Activated naive CD4-positive, alpha-beta T cell treated with anti-CD3 and anti-CD28 coated beads, Interleukin-2, amount 50 U/mL, for 72 hours (primary cell): ENCODE data around the gene DOC2A. TPM values are rescaled to one million over a fixed set of nuclear protein-coding genes. Genes with fewer than 3 reads are reported as not detected.

Source experiments
- ATAC-seq, 2 donors: fragments of 150-1000 bp; cut with Tn5 transposase; 2 replicates each; pipeline ENCODE4 v1.10.0; 2021; ENCODE audit warnings: mild to moderate bottlenecking in 2 of 2, moderate library complexity in 2 of 2
- DNase-seq, 2 donors: peaks; one replicate each; pipeline ENCODE4 v3.0.0; 2021 to 2022; ENCODE audit warnings: low spot score in 2 of 2
- H3K27ac Mint-ChIP-seq, 2 donors: one replicate each; pipeline ENCODE4 v1.8.0; 2022; ENCODE audit warnings: mild to moderate bottlenecking in 2 of 2, mixed read lengths in 2 of 2
- H3K36me3 Mint-ChIP-seq, 2 donors: one replicate each; pipeline ENCODE4 v1.8.0; 2022; ENCODE audit warnings: mixed read lengths in 2 of 2
- H3K9me3 Mint-ChIP-seq, 2 donors: one replicate each; pipeline ENCODE4 v1.8.0; 2022; ENCODE audit warnings: mixed read lengths in 2 of 2
- total RNA-seq, 2 donors: library from RNA; stranded (reverse); gene quantifications; one replicate each; pipeline ENCODE4 v1.2.3, GENCODE V29; 2022

Gene DOC2A
- total RNA-seq, 2 donors from 2014 or later, result 0.80 to 2.0 TPM

- ATAC-seq, result no peak
- peaks cover 0 to 16% of the 10 kb centered on the region in 2 donors for H3K36me3 Mint-ChIP-seq
Measured at GRCh38 chr16:29986931-29987330, 23.9 kb downstream of the DOC2A start.

DNA sequence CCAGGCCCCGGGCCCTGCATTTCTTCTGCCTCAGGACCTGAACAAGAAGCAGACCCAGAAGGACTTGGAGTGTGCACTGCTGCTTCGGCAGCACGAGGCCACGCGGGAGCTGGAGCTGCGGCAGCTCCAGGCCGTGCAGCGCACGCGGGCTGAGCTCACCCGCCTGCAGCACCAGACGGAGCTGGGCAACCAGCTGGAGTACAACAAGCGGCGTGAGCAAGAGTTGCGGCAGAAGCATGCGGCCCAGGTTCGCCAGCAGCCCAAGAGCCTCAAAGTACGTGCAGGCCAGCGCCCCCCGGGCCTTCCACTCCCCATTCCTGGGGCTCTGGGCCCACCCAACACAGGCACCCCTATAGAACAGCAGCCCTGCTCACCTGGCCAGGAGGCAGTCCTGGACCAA, 24.6 kb downstream of the DOC2A start:
- peaks cover 0 to 16% of the 10 kb centered on the region in 2 donors for H3K36me3 Mint-ChIP-seq
- no peaks in the 10 kb centered on the region for H3K9me3 Mint-ChIP-seq
- DNase-seq, result no peak
- peak overlapping the region; percentile 58 to 73 for H3K27ac Mint-ChIP-seq
- no peak for ATAC-seq

More at GRCh38 chr16:29986931-29987330, 23.9 kb downstream of the DOC2A start:
- DNase-seq, result no peak
- Mint-ChIP-seq H3K27ac (peak overlapping the region; percentile 58 to 73), H3K9me3 (no peaks in the 10 kb centered on the region)

- peak overlapping the region in 1 of 2 donors; percentile 73 for H3K27ac Mint-ChIP-seq
- H3K36me3 Mint-ChIP-seq, result peaks cover 0 to 16% of the 10 kb centered on the region in 2 donors
- no peaks in the 10 kb centered on the region for H3K9me3 Mint-ChIP-seq
- ATAC-seq (no peak), DNase-seq (no peak)
Measured at GRCh38 chr16:29985271-29985811, 25.5 kb downstream of the DOC2A start.

DNA sequence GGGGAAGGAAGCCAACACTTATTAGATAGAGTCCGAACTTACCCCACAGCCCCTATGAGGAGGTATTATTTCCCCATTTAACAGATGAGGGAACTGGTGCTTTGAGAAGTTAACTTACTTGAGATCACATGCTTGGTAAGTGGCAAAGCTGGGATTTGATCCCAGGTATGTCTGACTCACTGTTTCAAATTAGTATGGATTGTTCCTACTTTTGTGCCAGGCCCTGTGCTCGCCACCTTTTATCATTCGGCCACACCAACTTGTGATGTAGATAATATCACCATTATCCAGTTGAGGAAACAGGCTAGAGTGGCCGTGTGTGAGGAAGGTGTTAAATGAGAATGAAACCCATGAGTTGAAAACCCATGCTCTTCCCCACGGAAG, 26.1 kb downstream of the DOC2A start:
- H3K36me3 Mint-ChIP-seq, result peaks cover 0 to 16% of the 10 kb centered on the region in 2 donors
- no peak for ATAC-seq
- H3K9me3 Mint-ChIP-seq, result no peaks in the 10 kb centered on the region
- DNase-seq, result no peak
- no peak overlapping the region for H3K27ac Mint-ChIP-seq

- ATAC-seq (no peak), DNase-seq (no peak)
- Mint-ChIP-seq H3K9me3 (no peaks in the 10 kb centered on the region), H3K27ac (no peak overlapping the region), H3K36me3 (peaks cover 0 to 16% of the 10 kb centered on the region in 2 donors)
Measured at GRCh38 chr16:29984137-29984763, 26.6 kb downstream of the DOC2A start.

- DNase-seq, result no peak
- Mint-ChIP-seq H3K9me3 (no peaks in the 10 kb centered on the region), H3K36me3 (peaks cover 0 to 16% of the 10 kb centered on the region in 2 donors), H3K27ac (peak overlapping the region in 1 of 2 donors; percentile 12)
- no peak for ATAC-seq
Measured at GRCh38 chr16:29983420-29984136, 27.2 kb downstream of the DOC2A start.

DNA sequence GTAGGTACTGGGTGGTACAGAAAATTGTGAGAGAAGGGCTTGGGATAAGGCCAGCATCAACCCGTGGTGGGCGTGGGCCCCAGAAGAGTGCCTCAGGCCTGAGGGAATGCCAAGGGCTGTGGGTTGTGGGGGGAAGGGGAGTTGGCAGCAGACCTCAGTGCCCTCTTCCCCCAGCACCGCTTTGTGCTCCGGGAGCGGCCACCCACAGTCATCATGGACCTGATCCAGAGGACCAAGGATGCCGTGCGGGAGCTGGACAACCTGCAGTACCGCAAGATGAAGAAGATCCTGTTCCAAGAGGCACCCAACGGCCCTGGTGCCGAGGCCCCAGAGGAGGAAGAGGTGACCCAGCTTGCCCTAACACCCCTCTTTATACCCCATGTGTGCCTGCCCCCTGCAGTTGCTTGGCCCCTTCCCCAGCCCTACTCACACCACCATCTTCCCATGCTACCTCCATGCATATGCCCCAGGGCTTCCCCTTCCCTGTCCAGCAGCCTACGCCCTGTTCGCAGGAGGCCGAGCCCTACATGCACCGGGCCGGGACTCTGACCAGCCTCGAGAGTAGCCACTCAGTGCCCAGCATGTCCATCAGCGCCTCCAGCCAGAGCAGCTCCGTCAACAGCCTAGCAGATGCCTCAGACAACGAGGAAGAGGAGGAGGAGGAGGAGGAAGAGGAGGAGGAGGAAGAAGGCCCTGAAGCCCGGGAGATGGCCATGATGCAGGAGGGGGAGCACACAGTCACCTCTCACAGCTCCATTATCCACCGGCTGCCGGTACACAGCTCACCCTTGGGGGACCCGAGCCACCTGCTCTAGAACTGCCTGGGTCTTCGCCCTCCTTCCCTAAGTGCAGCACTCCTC, 28.0 kb downstream of the DOC2A start:
- H3K36me3 Mint-ChIP-seq, result peaks cover 0 to 16% of the 10 kb centered on the region in 2 donors

GRCh38 chr16:29978564-29979270, 32.1 kb downstream of the DOC2A start:
- H3K36me3 Mint-ChIP-seq, result peaks cover 3 to 20% of the 10 kb centered on the region in 2 donors
- no peaks in the 10 kb centered on the region for H3K9me3 Mint-ChIP-seq
- no peak overlapping the region for H3K27ac Mint-ChIP-seq
- ATAC-seq, result no peak
- no peak for DNase-seq

More for the DNA sequence above, 28.0 kb downstream of the DOC2A start:
- DNase-seq, result no peak
- no peaks in the 10 kb centered on the region for H3K9me3 Mint-ChIP-seq
- no peak overlapping the region for H3K27ac Mint-ChIP-seq
- no peak for ATAC-seq

DNA sequence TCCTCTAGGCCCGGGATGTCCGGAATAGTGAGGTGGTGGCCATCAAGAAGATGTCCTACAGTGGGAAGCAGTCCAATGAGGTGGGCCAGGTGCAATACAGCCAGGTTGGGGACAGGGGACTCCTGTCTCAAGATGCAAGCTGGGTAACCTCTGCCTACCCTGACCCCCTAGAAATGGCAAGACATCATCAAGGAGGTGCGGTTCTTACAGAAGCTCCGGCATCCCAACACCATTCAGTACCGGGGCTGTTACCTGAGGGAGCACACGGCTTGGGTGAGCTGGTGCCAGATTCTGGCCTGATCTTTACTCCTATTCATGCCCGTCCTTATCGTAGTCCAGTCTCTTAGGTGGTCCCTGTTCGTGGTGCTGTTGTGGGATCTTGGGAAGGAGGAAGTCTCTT, 32.7 kb downstream of the DOC2A start:
- DNase-seq (no peak), ATAC-seq (no peak)
- H3K27ac Mint-ChIP-seq, result no peak overlapping the region
- H3K36me3 Mint-ChIP-seq, result peaks cover 9 to 23% of the 10 kb centered on the region in 2 donors
- peaks cover 2 to 5% of the 10 kb centered on the region in 2 donors for H3K9me3 Mint-ChIP-seq

- Mint-ChIP-seq H3K27ac (no peak overlapping the region), H3K9me3 (peaks cover 7 to 8% of the 10 kb centered on the region in 2 donors), H3K36me3 (peaks cover 17 to 29% of the 10 kb centered on the region in 2 donors)
- DNase-seq (no peak), ATAC-seq (no peak)
Measured at GRCh38 chr16:29977063-29977825, 33.6 kb downstream of the DOC2A start.

DNA sequence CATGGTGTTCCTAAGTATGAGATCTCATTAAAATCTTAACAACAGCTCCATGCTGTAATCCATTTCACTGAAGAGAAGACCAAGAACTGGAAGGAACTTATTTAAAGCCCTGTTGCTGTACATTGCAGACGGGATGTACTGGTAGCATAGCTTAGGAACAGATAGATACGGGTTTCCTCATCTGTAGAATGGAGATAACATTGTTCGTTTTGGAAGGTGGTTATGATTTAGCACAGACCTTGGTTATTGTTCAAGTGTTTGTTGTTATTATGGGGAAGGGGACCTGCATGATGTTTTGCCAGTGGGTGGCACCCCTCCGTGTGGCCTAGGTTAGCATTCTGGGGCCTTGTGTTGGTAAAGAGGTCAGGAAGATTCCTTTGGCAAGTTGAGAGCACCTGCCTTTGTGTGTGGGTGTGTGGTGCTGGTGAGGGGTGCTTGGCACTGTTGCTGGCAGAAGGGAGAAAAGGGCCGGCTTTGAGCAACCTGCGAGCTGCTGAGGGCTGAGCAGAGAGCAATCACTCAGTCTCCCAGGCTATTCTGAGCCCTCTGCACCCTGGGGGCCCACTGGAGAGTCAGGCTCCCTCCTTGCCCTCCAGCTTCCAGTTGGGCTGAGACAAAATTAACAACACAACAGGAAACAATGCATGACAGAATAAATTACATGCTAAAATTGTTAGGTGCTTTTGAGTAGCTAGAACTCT, 34.9 kb downstream of the DOC2A start:
- ATAC-seq, result no peak
- peak overlapping the region in 1 of 2 donors; percentile 93 for H3K27ac Mint-ChIP-seq
- H3K9me3 Mint-ChIP-seq, result peaks cover 7 to 8% of the 10 kb centered on the region in 2 donors
- peaks cover 22 to 29% of the 10 kb centered on the region in 2 donors for H3K36me3 Mint-ChIP-seq
- DNase-seq, result no peak

DNA sequence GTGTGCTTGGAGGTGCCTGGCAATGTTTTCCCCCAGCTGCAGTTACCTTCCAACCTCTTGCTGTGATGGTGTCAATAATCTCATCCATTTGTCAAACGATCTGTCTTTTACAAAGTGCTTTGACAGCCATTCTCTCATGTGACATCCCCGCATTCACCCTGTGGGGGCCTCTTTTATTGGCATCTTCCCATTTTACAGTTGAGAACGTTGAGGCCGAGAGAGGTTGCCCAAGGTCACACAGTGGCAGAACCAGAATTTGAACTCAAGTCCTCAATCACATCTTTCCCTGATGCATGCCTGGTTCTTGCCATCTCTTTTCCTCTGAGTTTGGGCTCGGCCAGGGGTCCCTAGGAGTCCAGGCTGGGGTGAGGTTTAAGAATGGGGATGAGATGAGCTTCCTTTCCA, 35.7 kb downstream of the DOC2A start:
- ATAC-seq, result no peak
- Mint-ChIP-seq H3K27ac (peak overlapping the region in 1 of 2 donors; percentile 93), H3K9me3 (peaks cover 7 to 8% of the 10 kb centered on the region in 2 donors), H3K36me3 (peaks cover 22 to 29% of the 10 kb centered on the region in 2 donors)
- no peak for DNase-seq

DNA sequence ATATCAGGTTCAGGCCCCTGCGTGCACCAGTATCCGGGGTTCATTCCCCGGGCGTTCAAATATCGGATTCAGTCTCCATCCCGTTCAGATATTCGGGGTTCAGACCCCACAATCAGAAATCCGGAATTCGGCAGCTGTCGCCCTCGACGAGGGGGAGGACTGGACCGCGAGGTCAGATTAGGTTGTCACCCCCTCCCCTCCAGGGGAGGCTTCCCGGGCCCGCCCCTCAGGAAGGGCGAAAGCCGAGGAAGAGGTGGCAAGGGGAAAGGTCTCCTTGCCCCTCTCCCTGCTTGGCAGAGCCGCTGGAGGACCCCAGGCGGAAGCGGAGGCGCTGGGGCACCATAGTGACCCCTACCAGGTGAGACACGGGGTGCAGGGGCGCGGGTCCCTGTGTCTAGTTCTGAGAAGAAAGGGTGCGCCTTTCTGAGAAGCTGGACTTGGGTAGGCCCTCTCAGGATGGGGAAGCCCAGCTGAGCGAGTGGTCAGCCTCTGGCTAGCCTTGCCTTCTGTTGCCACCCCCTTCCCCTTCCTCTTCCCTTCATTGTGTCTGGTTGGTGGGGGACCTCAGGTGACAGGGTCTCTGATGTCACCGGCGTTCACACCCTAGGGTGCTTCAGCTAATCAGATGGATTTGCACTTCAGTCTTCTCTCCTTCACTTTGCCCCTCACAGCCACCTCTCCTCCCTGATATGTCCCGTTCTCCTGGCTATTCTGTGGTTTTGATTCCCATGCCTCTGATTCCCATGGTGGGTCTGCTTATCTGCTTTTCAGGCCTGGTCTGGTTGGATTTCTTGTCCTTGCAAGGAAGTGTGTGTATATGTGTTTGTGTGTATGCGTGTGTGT, 36.3 kb downstream of the DOC2A start:
- DNase-seq (no peak), ATAC-seq (peak in 1 of 2 donors; percentile 35)
- H3K9me3 Mint-ChIP-seq, result peaks cover 7 to 8% of the 10 kb centered on the region in 2 donors
- H3K27ac Mint-ChIP-seq, result peak overlapping the region; percentile 93 to 95
- peaks cover 22 to 29% of the 10 kb centered on the region in 2 donors for H3K36me3 Mint-ChIP-seq
